ENCODE measurements around the gene CCN5.

Gene CCN5

GRCh38 chr20:44771172-44771535, 56.0 kb downstream of the CCN5 start:
- H3K27me3 ChIP-seq (replicated peaks; ENCODE audit: control insufficient read depth, insufficient read depth, low read length): no peaks in the 10 kb centered on the region; the same call in none of the 2 replicates
- no peak for DNase-seq (ENCODE audit: extremely low read depth, insufficient read length)
- no peaks in the 10 kb centered on the region for H3K36me3 ChIP-seq (ENCODE audit: control insufficient read depth, insufficient read depth, low read length)
- H3K4me3 ChIP-seq (replicated peaks; ENCODE audit: low read depth, low read length): no peak overlapping the region
- no peak for TF ChIP-seq CTCF (IDR thresholded peaks at IDR 0.05; ENCODE audit: insufficient read depth, low read length, poor library complexity, severe bottlenecking)

- no peak for DNase-seq (ENCODE audit: extremely low read depth, insufficient read length)
- no peaks in the 10 kb centered on the region for H3K36me3 ChIP-seq (ENCODE audit: control insufficient read depth, insufficient read depth, low read length)
- no peak for TF ChIP-seq CTCF (IDR thresholded peaks at IDR 0.05; ENCODE audit: insufficient read depth, low read length, poor library complexity, severe bottlenecking)
- no peak overlapping the region for H3K4me3 ChIP-seq (replicated peaks; ENCODE audit: low read depth, low read length)
- H3K27me3 ChIP-seq (replicated peaks; ENCODE audit: control insufficient read depth, insufficient read depth, low read length): no peaks in the 10 kb centered on the region; the same call in none of the 2 replicates
These were observed 57.5 kb downstream of the CCN5 start for GRCh38 chr20:44772636-44773035.

GRCh38 chr20:44773070-44773829, 58.1 kb downstream of the CCN5 start:
- no peaks in the 10 kb centered on the region; the same call in none of the 2 replicates for H3K27me3 ChIP-seq (replicated peaks; ENCODE audit: control insufficient read depth, insufficient read depth, low read length)

GRCh38 chr20:44776980-44777379, 61.8 kb downstream of the CCN5 start:
- no peak overlapping the region for H3K4me3 ChIP-seq (replicated peaks; ENCODE audit: low read depth, low read length)
- no peaks in the 10 kb centered on the region for H3K36me3 ChIP-seq (ENCODE audit: control insufficient read depth, insufficient read depth, low read length)
- DNase-seq (ENCODE audit: extremely low read depth, insufficient read length): no peak
- no peak for TF ChIP-seq CTCF (IDR thresholded peaks at IDR 0.05; ENCODE audit: insufficient read depth, low read length, poor library complexity, severe bottlenecking)
- no peaks in the 10 kb centered on the region; the same call in none of the 2 replicates for H3K27me3 ChIP-seq (replicated peaks; ENCODE audit: control insufficient read depth, insufficient read depth, low read length)

More at GRCh38 chr20:44773070-44773829, 58.1 kb downstream of the CCN5 start:
- no peak for TF ChIP-seq CTCF (IDR thresholded peaks at IDR 0.05; ENCODE audit: insufficient read depth, low read length, poor library complexity, severe bottlenecking)
- no peaks in the 10 kb centered on the region for H3K36me3 ChIP-seq (ENCODE audit: control insufficient read depth, insufficient read depth, low read length)
- H3K4me3 ChIP-seq (replicated peaks; ENCODE audit: low read depth, low read length): no peak overlapping the region
- no peak for DNase-seq (ENCODE audit: extremely low read depth, insufficient read length)

Measured in GM06990 (cell line).